RWPE2 (cell line): ENCODE measurements around the gene CACNA2D1.

Experiments used
- ATAC-seq: fragments of 200-7000 bp; cut with Tn5 transposase; 3 replicates; pipeline ENCODE4 v1.9.1; 2021; ENCODE audit warnings: low read depth
- DNase-seq: peaks from one replicate; pipeline ENCODE4 v3.0.0-alpha.2; 2020; ENCODE audit warnings: low spot score
- H3K27ac ChIP-seq: fragments of 450-650 bp; 2 replicates; pipeline ENCODE4 v1.5.1; 2017; ENCODE audit warnings: mild to moderate bottlenecking; ENCODE audit not compliant: poor library complexity, severe bottlenecking
- H3K27me3 ChIP-seq: fragments of 250-450 bp; sonication (Bioruptor Pico); 2 replicates; pipeline ENCODE4 v1.5.1; 2021; ENCODE audit warnings: mild to moderate bottlenecking, moderate library complexity; ENCODE audit not compliant: insufficient read depth, poor library complexity, severe bottlenecking
- H3K36me3 ChIP-seq: fragments of 250-450 bp; sonication (Bioruptor Pico); 2 replicates; pipeline ENCODE4 v1.5.1; 2020; ENCODE audit warnings: low read depth, mild to moderate bottlenecking, moderate library complexity
- H3K4me1 ChIP-seq: fragments of 250-450 bp; sonication (Bioruptor Pico); 2 replicates; pipeline ENCODE4 v1.5.1; 2021; ENCODE audit warnings: mild to moderate bottlenecking, moderate library complexity; ENCODE audit not compliant: insufficient read depth, poor library complexity, severe bottlenecking
- H3K4me3 ChIP-seq: fragments of 250-450 bp; sonication (Bioruptor Pico); 2 replicates; pipeline ENCODE4 v1.5.1; 2021; ENCODE audit warnings: mild to moderate bottlenecking, moderate library complexity; ENCODE audit not compliant: severe bottlenecking
- H3K9me3 ChIP-seq: fragments of 250-450 bp; sonication (Bioruptor Pico); 2 replicates; pipeline ENCODE4 v1.5.1; 2021; ENCODE audit warnings: mild to moderate bottlenecking, moderate library complexity; ENCODE audit not compliant: severe bottlenecking
- TF ChIP-seq, protein P1 (sequence below): fragments of 450-650 bp; IDR thresholded peaks from one replicate; pipeline ENCODE4 v1.5.1; 2017; ENCODE audit warnings: mild to moderate bottlenecking, moderate library complexity; ENCODE audit not compliant: poor library complexity, severe bottlenecking

The CACNA2D1 gene

DNA sequence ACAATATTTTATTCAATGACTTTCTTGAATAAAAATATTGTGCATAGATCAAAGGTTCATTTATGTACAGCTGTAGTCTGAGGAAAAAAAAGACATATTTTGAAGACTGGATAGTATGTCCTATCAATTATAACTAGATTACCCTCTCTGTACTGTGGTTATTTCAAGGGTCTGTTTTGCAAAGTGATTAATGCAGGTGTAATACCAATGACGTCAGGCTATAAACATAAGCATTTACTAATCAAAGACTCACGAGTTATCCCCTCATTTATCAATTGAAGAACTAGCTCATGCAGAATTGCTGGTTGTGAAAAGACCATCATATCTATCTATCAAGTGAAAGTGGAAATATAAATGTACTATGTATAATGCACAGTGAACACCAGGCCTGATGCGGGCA lies 460.2 kb downstream of the CACNA2D1 start:
- H3K27ac ChIP-seq: no peak overlapping the region
- no peaks in the 10 kb centered on the region for H3K27me3 ChIP-seq
- ATAC-seq: no peak
- no peak for DNase-seq
- no peaks in the 10 kb centered on the region for H3K9me3 ChIP-seq
- H3K36me3 ChIP-seq: no peaks in the 10 kb centered on the region
- TF ChIP-seq, protein P1, sequence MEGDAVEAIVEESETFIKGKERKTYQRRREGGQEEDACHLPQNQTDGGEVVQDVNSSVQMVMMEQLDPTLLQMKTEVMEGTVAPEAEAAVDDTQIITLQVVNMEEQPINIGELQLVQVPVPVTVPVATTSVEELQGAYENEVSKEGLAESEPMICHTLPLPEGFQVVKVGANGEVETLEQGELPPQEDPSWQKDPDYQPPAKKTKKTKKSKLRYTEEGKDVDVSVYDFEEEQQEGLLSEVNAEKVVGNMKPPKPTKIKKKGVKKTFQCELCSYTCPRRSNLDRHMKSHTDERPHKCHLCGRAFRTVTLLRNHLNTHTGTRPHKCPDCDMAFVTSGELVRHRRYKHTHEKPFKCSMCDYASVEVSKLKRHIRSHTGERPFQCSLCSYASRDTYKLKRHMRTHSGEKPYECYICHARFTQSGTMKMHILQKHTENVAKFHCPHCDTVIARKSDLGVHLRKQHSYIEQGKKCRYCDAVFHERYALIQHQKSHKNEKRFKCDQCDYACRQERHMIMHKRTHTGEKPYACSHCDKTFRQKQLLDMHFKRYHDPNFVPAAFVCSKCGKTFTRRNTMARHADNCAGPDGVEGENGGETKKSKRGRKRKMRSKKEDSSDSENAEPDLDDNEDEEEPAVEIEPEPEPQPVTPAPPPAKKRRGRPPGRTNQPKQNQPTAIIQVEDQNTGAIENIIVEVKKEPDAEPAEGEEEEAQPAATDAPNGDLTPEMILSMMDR: no peak
- no peak overlapping the region for H3K4me3 ChIP-seq
- no peaks in the 10 kb centered on the region for H3K4me1 ChIP-seq

DNA sequence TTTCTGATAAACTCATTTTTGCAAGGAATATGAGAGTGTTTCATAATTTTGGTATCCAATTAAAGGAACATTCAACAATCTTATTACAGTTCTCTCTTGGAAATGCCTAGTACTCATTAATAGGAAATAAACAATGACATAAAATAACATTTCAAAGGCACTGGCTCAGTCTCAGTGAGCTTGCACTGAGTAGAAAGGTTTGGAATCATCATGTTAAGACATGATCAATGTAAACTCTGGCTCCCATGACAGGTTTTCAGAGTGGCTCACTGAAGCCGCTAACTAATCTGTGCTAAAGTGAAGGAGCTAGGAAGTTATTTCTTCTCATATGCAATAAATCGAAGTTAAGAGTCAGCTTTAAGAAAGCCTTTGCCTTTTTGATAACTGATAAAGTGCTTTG lies 470.5 kb downstream of the CACNA2D1 start:
- H3K27ac ChIP-seq: no peak overlapping the region
- DNase-seq: no peak
- H3K9me3 ChIP-seq: no peaks in the 10 kb centered on the region
- peaks cover 24% of the 10 kb centered on the region for H3K27me3 ChIP-seq
- no peak for ATAC-seq
- H3K36me3 ChIP-seq: no peaks in the 10 kb centered on the region
- TF ChIP-seq, protein P1: no peak
- H3K4me1 ChIP-seq: no peaks in the 10 kb centered on the region
- no peak overlapping the region for H3K4me3 ChIP-seq

DNA sequence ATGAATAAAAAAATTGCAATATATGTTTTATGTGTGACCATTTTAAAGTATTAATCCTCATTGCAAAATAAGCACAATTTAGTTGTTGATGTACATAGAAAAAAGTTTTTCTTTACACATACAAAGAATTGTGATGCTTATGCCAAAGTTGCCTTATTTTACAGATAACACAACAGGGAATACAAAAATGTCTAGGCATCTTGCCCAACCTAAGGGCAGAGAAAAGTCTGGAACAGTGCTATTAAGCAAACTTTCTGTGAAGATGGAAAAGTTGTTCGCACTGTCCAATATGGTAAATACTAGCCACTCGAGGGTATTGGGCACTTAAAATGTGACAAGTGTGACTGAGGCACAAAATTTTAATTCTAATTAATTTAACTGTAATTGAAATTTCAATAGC lies 483.6 kb downstream of the CACNA2D1 start:
- no peak overlapping the region for H3K4me3 ChIP-seq
- no peaks in the 10 kb centered on the region for H3K4me1 ChIP-seq
- TF ChIP-seq, protein P1: no peak
- H3K27me3 ChIP-seq: peaks cover 2% of the 10 kb centered on the region
- DNase-seq: no peak
- ATAC-seq: no peak
- H3K9me3 ChIP-seq: no peaks in the 10 kb centered on the region
- H3K36me3 ChIP-seq: no peaks in the 10 kb centered on the region
- no peak overlapping the region for H3K27ac ChIP-seq

DNA sequence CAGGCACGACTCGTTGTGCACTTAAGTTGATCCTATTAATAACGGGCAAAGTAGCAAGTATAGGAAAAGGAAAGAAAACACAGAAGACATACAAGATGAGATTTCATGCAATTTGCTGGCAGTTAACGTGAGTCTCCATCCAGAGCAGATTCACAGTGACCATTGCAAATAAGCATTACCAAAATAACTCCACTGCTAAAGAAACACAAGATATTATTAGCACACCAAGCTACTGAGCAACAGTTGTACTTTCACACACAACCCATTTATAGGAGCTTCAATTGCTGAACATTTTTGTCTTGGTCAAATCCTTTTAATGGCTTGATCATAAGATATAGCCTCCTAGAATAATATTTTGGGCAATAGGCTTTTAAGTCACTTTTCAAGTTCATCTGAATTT lies 486.1 kb downstream of the CACNA2D1 start:
- no peak overlapping the region for H3K27ac ChIP-seq
- TF ChIP-seq, protein P1: no peak
- DNase-seq (no peak), ATAC-seq (no peak)
- no peaks in the 10 kb centered on the region for H3K27me3 ChIP-seq
- no peak overlapping the region for H3K4me3 ChIP-seq
- no peaks in the 10 kb centered on the region for H3K36me3 ChIP-seq
- H3K4me1 ChIP-seq: no peaks in the 10 kb centered on the region
- no peaks in the 10 kb centered on the region for H3K9me3 ChIP-seq

GRCh38 chr7:81956520-81956919 lies 487.1 kb downstream of the CACNA2D1 start:
- H3K36me3 ChIP-seq: no peaks in the 10 kb centered on the region
- H3K4me1 ChIP-seq: no peaks in the 10 kb centered on the region
- TF ChIP-seq, protein P1: peak; percentile 40
- ATAC-seq (no peak; the same call in 2 of the 3 replicates), DNase-seq (no peak)
- no peak overlapping the region for H3K27ac ChIP-seq
- no peaks in the 10 kb centered on the region for H3K9me3 ChIP-seq
- no peak overlapping the region for H3K4me3 ChIP-seq
- no peaks in the 10 kb centered on the region for H3K27me3 ChIP-seq
